IMR-90 (cell line): ENCODE measurements around the gene NFIA.

Experiments
- POLR2A ChIP-seq: IDR thresholded peaks from 2 replicates; pipeline ENCODE4 v1.6.1; 2012; ENCODE audit warnings: mild to moderate bottlenecking, low read depth, low read length
- TF ChIP-seq, protein P1 (sequence below): conservative IDR thresholded peaks from 2 replicates; pipeline ENCODE4 v1.5.1; 2012; ENCODE audit warnings: mild to moderate bottlenecking, low read depth, low read length, improper control_type of control experiment

GRCh38 chr1:61187352-61188086 lies 105.2 kb downstream of the NFIA start:
- TF ChIP-seq, protein P1, sequence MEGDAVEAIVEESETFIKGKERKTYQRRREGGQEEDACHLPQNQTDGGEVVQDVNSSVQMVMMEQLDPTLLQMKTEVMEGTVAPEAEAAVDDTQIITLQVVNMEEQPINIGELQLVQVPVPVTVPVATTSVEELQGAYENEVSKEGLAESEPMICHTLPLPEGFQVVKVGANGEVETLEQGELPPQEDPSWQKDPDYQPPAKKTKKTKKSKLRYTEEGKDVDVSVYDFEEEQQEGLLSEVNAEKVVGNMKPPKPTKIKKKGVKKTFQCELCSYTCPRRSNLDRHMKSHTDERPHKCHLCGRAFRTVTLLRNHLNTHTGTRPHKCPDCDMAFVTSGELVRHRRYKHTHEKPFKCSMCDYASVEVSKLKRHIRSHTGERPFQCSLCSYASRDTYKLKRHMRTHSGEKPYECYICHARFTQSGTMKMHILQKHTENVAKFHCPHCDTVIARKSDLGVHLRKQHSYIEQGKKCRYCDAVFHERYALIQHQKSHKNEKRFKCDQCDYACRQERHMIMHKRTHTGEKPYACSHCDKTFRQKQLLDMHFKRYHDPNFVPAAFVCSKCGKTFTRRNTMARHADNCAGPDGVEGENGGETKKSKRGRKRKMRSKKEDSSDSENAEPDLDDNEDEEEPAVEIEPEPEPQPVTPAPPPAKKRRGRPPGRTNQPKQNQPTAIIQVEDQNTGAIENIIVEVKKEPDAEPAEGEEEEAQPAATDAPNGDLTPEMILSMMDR: no peak
- no peak for TF ChIP-seq POLR2A
